Measurements from ENCODE around the gene TMEM208. TPM values are rescaled to one million over a fixed set of nuclear protein-coding genes. Genes with fewer than 3 reads are reported as not detected.
A peak's percentile ranks its signal among the peaks of the same experiment; 100 is the strongest.

TMEM208 gene
- total RNA-seq, 1 donor from 2014 or later: 47.5 TPM

DNA sequence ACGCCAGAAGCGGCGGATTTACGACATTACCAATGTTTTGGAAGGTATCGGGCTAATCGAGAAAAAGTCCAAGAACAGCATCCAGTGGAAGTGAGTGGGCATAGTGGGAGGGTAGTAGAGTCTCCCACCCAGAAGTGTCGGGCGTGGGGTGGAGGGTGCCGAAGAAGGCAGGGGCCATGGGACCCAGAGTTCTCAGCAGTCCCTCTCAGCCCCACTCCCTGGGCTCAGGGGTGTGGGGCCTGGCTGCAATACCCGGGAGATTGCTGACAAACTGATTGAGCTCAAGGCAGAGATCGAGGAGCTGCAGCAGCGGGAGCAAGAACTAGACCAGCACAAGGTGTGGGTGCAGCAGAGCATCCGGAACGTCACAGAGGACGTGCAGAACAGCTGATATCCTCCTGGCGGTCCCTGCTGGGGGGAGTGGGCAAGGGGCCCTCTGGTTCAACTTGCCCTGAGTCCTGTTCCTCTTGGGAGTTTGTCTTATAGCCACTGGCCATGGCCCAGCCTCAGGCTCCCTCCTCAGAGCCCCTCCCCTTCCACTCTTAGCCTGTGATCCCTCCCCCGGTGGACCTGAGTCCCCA, 34.1 kb upstream of the TMEM208 start:
- FAIRE-seq: no peak
- H3K4me1 Mint-ChIP-seq (ENCODE audit: low read depth, unreplicated experiment): peaks cover 17% of the 10 kb centered on the region
- Histone ChIP-seq H3K79me2 (ENCODE audit: insufficient read depth, low read length) (peaks cover 40% of the 10 kb centered on the region), H3K4me1 (ENCODE audit: insufficient read depth, low read length) (peaks cover 15% of the 10 kb centered on the region), H3K9me3 (ENCODE audit: insufficient read depth, low read depth, low read length) (no peaks in the 10 kb centered on the region), H3K27me3 (ENCODE audit: insufficient read depth, low read length) (no peaks in the 10 kb centered on the region), H3K36me3 (ENCODE audit: insufficient read depth, low read length) (peaks cover 35% of the 10 kb centered on the region), H4K20me1 (ENCODE audit: insufficient read depth, low read length) (peaks cover 52% of the 10 kb centered on the region), H2AFZ (ENCODE audit: low read depth, low read length) (no peak overlapping the region), H3K4me2 (ENCODE audit: low read length) (peak overlapping the region; percentile 95), H3K27ac (ENCODE audit: low read depth, low read length) (peak overlapping the region; percentile 53), H3K9ac (ENCODE audit: low read length) (peak overlapping the region; percentile 93), H3K4me3 (ENCODE audit: insufficient read depth, low read depth, low read length) (peak overlapping the region; percentile 89)
- H3K27ac Mint-ChIP-seq (ENCODE audit: unreplicated experiment): peak overlapping the region; percentile 64
- H3K4me3 Mint-ChIP-seq (ENCODE audit: unreplicated experiment): peak overlapping the region; percentile 93
- H3K36me3 Mint-ChIP-seq (ENCODE audit: low read depth, unreplicated experiment): peaks cover 22% of the 10 kb centered on the region
- TF ChIP-seq, protein P1, sequence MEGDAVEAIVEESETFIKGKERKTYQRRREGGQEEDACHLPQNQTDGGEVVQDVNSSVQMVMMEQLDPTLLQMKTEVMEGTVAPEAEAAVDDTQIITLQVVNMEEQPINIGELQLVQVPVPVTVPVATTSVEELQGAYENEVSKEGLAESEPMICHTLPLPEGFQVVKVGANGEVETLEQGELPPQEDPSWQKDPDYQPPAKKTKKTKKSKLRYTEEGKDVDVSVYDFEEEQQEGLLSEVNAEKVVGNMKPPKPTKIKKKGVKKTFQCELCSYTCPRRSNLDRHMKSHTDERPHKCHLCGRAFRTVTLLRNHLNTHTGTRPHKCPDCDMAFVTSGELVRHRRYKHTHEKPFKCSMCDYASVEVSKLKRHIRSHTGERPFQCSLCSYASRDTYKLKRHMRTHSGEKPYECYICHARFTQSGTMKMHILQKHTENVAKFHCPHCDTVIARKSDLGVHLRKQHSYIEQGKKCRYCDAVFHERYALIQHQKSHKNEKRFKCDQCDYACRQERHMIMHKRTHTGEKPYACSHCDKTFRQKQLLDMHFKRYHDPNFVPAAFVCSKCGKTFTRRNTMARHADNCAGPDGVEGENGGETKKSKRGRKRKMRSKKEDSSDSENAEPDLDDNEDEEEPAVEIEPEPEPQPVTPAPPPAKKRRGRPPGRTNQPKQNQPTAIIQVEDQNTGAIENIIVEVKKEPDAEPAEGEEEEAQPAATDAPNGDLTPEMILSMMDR (IDR thresholded peaks at IDR 0.05; ENCODE audit: insufficient read depth, low read depth, low read length): no peak
- H3K27me3 Mint-ChIP-seq (ENCODE audit: low read depth, unreplicated experiment): no peaks in the 10 kb centered on the region
- no peaks in the 10 kb centered on the region for H3K9me3 Mint-ChIP-seq (ENCODE audit: unreplicated experiment)
- no peak for DNase-seq (ENCODE audit: low read depth)

DNA sequence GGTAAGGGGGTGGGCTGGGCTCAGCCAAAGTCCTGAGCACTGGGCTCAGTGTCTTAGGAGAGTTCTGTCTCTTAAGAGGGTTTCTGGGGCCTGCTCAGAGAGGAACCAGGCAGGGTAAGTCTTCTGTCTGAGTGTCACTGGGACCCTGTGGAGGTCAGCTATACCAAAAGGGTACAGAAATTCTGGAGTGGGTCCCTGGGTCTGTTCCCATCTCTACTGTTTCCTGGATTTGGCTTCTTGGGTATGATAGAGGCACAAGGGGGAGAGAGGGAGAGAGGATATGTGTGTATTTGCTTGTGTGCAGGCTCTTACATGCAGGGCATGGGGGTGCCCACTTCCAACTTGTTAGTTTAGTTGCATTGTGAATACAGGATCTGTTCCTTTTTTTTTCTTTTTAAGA, 33.4 kb upstream of the TMEM208 start:
- H3K27me3 Mint-ChIP-seq (ENCODE audit: low read depth, unreplicated experiment): no peaks in the 10 kb centered on the region
- FAIRE-seq (no peak), DNase-seq (ENCODE audit: low read depth) (no peak)
- Histone ChIP-seq H3K27me3 (ENCODE audit: insufficient read depth, low read length) (no peaks in the 10 kb centered on the region), H3K27ac (ENCODE audit: low read depth, low read length) (no peak overlapping the region), H3K4me3 (ENCODE audit: insufficient read depth, low read depth, low read length) (peak overlapping the region; percentile 13), H4K20me1 (ENCODE audit: insufficient read depth, low read length) (peaks cover 59% of the 10 kb centered on the region), H3K4me2 (ENCODE audit: low read length) (peak overlapping the region; percentile 95), H2AFZ (ENCODE audit: low read depth, low read length) (no peak overlapping the region), H3K79me2 (ENCODE audit: insufficient read depth, low read length) (peaks cover 40% of the 10 kb centered on the region), H3K36me3 (ENCODE audit: insufficient read depth, low read length) (peaks cover 35% of the 10 kb centered on the region), H3K9me3 (ENCODE audit: insufficient read depth, low read depth, low read length) (no peaks in the 10 kb centered on the region), H3K4me1 (ENCODE audit: insufficient read depth, low read length) (peaks cover 15% of the 10 kb centered on the region), H3K9ac (ENCODE audit: low read length) (peak overlapping the region; percentile 93)
- peak overlapping the region; percentile 58 for H3K27ac Mint-ChIP-seq (ENCODE audit: unreplicated experiment)
- H3K9me3 Mint-ChIP-seq (ENCODE audit: unreplicated experiment): no peaks in the 10 kb centered on the region
- H3K4me1 Mint-ChIP-seq (ENCODE audit: low read depth, unreplicated experiment): peaks cover 16% of the 10 kb centered on the region
- peak overlapping the region; percentile 93 for H3K4me3 Mint-ChIP-seq (ENCODE audit: unreplicated experiment)
- TF ChIP-seq EZH2 (IDR thresholded peaks at IDR 0.05; ENCODE audit: insufficient read depth, low read length): no peak
- TF ChIP-seq, protein P1 (IDR thresholded peaks at IDR 0.05; ENCODE audit: insufficient read depth, low read depth, low read length): no peak
- H3K36me3 Mint-ChIP-seq (ENCODE audit: low read depth, unreplicated experiment): peaks cover 22% of the 10 kb centered on the region

DNA sequence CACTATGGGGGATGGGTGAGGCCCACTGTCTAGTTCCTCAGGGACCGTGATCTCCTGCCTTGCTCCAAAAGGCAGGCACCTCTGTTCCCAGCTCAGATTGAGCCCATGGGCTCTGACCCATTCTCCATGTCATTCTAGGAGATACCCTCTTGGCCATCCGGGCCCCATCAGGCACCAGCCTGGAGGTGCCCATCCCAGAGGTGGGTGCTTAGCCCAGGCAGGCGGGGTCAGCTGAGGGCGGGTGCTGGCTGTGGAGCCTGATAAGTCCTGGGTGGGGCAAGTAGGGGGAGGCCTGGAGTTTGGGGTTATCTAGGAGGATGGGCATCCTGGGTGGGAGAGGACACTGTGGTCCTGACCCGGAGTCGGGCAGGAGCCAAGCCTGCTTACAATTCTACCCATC, 32.7 kb upstream of the TMEM208 start:
- Histone ChIP-seq H3K4me1 (ENCODE audit: insufficient read depth, low read length) (peaks cover 15% of the 10 kb centered on the region), H3K9me3 (ENCODE audit: insufficient read depth, low read depth, low read length) (no peaks in the 10 kb centered on the region), H3K36me3 (ENCODE audit: insufficient read depth, low read length) (peaks cover 35% of the 10 kb centered on the region), H2AFZ (ENCODE audit: low read depth, low read length) (no peak overlapping the region), H3K27ac (ENCODE audit: low read depth, low read length) (no peak overlapping the region), H3K9ac (ENCODE audit: low read length) (peak overlapping the region; percentile 93), H4K20me1 (ENCODE audit: insufficient read depth, low read length) (peaks cover 60% of the 10 kb centered on the region), H3K79me2 (ENCODE audit: insufficient read depth, low read length) (peaks cover 40% of the 10 kb centered on the region), H3K4me3 (ENCODE audit: insufficient read depth, low read depth, low read length) (no peak overlapping the region), H3K4me2 (ENCODE audit: low read length) (peak overlapping the region; percentile 95), H3K27me3 (ENCODE audit: insufficient read depth, low read length) (no peaks in the 10 kb centered on the region)
- H3K4me1 Mint-ChIP-seq (ENCODE audit: low read depth, unreplicated experiment): peaks cover 16% of the 10 kb centered on the region
- DNase-seq (ENCODE audit: low read depth): no peak
- no peaks in the 10 kb centered on the region for H3K9me3 Mint-ChIP-seq (ENCODE audit: unreplicated experiment)
- no peak for FAIRE-seq
- peak overlapping the region; percentile 93 for H3K4me3 Mint-ChIP-seq (ENCODE audit: unreplicated experiment)
- peaks cover 22% of the 10 kb centered on the region for H3K36me3 Mint-ChIP-seq (ENCODE audit: low read depth, unreplicated experiment)
- H3K27ac Mint-ChIP-seq (ENCODE audit: unreplicated experiment): no peak overlapping the region
- TF ChIP-seq, protein P1 (IDR thresholded peaks at IDR 0.05; ENCODE audit: insufficient read depth, low read depth, low read length): no peak
- H3K27me3 Mint-ChIP-seq (ENCODE audit: low read depth, unreplicated experiment): no peaks in the 10 kb centered on the region
